ENCODE measurements around the gene SYTL2.

Gene SYTL2

DNA sequence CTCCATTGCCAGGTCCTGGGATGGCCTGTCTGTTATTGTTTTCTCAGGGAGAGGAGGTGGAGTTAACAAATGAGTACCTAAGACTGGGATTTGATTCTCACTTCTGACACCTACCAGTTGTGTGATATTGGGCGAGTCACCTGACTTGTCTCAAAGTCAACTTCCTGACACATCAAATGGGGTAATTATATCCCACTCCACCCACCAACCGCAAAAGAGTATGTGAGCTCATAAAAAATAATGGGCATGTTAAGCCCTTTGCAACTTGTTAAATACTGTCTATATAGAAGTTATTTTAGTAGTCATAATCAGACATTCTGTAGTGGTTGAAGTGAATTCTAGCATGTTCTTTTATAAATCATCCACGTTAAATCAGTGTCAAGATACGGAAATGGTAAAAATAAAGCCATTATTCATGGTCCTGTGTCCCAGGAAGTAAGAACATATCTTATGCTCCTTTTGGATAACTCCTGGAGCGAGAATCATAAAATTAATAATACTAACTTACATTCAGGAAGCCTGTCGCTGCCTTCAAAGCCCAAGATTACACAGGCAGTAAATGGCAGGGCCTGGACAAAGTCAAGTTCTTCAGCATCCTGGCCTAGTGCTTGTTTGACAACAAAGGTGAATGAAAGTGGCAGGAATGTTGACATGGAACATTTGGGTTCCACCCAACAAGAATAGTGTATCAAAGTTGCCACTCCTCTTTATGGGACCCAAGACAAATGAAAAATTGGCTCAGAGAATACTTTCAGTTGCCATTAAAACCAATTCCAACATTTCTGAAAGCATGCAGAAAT, 54.3 kb downstream of the SYTL2 start:
- no peak for DNase-seq

DNA sequence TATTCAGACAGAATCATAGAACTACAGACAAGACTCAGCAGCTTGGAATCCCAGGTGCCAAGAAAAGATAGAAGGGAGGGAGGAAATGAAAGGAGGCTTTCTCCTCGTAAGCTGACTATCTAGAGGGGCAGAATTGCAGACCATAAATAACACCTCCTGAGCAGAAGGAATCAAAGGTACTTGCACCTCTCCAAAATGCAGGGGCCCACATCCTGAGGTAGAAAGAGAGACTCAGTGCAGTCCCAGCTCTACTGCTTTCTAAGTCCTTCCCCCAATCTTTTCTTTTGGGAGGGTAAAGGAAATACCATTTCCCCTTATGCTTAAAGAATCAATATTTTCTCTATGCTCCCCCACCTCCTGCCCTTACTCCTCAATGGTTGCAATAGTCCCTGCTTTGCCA, 55.2 kb downstream of the SYTL2 start:
- DNase-seq = no peak

DNA sequence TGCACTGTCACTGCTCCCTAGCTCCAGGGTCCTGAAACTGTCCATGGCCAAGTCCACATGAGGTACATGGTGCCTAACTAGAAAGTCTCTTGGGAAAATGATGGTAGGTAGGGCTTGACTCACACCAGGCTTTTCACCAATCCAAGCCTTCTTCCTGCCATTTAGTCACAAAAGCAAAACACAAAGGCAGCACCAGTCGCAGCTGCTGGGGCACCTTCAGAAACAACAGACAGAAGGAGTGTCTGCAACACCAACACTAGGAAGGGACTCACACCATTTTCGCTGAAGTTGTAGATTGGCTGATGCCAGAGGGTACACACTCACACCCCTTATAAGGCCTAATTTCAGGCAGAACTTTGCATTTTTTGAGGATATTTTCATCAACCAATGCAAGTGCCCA, 55.7 kb downstream of the SYTL2 start:
- no peak for DNase-seq

DNA sequence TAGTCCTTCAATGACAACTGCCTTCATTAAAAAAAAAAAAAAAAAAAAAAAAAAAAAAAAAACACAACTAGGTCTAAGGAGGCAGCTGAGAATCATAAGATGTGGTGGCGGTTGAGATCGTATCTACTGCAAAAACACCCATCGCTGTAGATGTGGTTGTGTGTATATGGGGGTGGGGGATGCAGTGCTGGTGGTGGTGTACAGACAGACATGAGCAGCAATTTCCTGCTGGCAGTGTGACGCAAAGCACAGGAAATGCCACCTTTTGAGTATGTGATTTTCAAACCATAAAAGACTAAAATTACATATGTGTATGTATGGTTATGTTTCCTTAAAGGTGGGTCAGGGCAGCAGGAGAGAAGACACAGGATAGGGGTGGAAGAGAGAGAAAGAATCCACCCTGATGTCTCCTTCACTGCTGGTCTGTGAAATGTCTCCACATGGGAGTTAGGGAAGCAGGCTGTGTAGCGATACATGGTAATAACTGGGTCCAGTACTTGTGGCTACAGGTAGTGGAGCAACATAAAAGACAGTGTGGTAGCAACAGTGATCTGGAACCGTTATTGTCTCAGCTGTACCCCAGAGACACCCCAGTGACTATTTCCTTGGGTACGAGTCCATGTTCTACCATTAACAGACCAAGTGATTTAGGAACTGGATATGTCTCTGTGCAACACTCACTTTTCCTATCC, 57.9 kb downstream of the SYTL2 start:
- peak; percentile 93 for DNase-seq

DNA sequence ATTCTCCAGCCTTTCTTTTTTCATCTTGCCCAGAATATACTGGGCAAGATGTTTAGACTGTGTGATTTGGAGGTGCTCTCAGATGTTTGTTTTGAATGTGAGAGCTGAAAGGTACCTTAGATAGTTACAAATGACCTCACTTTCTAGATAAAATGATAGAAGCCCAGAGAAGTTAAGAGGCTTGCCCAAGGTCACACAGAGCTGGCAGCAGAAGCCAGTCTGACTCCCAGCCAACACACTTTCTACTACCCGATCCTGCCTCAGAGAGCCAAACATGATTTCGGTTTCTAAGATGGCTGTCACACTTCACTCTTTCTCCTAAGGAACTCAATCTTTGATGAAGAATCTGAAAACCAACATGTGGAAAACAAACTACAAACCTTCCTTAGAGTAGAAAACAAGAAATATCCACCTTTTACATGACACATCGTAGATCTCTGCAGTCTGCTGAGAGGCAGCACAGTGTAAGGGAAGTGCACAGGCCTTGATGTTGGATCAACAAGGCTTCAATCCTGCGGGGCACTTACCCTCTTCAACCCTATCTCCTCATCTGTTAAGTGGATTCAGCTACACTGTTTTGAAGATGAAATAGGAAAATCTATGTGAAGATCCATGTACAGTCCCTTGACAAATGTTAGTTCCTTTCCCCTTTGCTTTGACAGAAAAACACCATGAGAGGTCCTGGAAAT, 58.6 kb downstream of the SYTL2 start:
- no peak for DNase-seq

DNA sequence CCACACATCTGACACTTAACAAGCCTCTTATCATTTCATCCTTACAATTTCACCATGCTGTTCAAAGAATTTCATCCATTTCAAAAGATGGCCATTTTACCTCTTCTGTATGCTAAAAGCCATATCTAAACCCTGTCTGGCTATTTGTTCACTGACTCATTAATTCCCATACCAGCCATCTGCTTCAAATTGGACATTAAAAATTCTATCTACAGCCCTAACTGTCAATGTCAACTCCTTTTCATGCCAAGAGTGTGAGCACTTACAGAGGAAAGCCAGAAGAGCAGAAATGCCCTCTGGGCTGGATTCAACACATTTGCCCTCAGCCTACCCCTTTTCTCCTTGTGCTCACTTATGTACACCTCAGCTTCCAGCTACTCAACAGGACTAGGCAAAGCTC, 59.2 kb downstream of the SYTL2 start:
- no peak for DNase-seq

DNA sequence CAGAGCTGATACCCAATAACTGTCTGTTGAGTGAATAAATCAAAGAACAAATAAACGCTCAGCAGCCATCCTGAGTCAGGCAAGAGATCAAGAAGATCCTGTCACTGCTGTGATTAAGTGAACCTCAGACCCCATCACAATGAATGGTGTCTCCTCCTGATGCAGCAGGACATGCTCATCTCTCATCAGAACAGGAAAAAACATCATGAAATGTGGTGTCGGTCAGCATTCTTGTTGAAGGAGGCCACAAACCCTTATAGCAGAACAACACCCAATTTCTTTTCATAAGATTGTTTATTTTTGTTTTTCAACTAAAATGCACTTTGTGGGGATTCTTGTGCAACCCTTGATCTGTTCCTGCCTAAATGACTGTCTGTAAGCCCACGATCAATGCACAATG, 60.3 kb downstream of the SYTL2 start:
- DNase-seq = no peak

DNA sequence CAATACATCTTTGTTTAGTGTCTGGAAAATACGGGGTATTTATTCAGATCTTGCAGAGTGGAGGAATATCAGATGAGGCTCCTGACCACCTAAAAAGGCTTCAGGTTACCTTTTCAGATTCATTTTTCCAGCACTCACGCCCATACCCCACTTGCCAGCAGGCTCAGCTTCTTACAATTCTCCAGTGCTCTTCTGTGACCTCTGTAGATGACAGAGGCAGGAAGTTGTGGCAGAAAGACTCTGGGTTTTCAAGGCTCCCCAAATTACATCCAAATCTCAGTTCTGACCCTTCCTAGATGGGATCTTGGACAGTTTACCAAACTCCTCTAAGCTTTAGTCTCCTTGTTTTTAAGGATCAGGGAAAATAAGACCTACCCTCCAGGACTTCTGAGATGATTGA, 61.1 kb downstream of the SYTL2 start:
- no peak for DNase-seq

DNA sequence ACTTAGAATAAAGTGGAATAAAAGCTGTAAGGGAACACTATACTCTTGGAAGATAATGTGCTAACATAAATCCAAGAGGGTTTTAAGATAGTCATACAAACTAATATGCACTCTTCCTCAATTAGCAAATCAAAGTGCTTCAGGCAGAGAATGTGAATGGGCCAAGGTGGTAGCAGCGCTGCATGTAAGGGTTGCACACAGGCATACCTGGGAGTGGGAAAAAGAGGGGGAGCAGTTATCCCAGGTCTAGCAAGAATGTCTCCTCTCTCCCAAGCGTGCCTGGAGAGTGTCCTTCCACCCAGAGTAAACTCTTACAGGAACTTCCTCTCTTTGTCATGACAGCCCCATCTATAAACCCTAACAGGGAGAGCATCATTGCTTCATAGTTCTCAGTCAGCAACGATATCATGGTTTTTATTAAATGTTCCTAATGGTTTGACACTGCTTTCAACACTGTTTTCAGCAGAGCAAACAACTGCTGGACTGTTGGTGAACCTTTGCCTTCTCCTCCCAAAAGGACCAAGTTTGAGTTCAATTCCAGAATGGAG, 61.6 kb downstream of the SYTL2 start:
- DNase-seq = no peak

DNA sequence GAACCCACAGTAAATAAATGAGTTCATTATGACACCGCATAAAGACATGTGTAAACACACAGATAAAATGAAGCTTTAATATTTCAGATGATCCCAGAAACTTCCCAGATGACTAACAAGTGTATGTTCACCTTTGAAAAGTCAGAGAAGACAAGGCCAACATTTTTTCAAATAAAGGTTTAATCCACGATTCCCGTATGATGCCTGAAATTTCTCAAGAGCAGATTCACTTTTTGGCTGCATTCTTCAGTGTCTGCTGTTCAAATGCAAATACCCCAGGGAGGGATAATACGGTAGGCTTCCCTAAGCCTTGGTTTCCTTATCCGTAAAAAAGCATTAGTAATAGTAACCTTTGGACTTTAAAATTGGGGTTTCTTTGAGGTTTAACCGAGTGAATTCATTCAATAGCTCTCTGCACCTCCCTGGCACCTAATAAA, 62.5 kb downstream of the SYTL2 start:
- DNase-seq = no peak

DNA sequence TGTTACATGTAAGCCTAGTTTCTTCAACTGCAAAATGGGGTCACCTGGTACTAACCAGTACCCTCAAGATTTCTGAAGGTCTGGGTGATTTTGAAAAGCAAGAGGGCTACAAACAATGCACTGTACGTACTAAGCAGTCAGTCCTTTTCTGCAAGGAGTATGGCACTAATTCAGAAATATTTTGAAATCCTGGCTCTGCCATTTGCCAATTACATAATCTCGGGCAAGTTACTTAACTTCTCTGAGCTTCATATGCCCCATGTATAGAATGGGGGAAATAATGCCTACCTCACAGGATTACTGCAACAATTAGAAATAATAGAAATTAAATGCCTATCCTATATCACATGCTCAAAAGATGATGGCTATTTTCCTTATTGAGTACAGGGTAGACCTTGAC, 64.3 kb downstream of the SYTL2 start:
- DNase-seq = no peak

DNA sequence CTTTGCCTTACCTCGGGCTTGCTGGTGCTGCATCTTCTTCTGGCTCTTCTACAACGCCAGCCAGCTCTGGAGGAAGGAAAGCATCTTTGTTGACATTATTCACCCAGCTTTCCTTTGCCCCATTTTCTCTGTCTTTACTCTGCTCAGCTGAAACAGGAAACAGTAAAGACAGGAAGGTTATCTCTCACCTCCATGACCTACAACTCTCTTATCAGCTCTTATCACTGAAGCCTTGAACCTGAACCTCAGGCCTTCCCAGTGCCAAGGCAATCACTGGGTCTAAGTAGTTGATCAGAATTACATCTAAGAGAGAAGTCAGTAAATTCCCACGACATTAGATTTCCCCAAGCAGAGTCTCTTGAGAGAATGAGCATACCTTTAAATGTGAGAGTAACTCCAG, 65.3 kb downstream of the SYTL2 start:
- DNase-seq = no peak

DNA sequence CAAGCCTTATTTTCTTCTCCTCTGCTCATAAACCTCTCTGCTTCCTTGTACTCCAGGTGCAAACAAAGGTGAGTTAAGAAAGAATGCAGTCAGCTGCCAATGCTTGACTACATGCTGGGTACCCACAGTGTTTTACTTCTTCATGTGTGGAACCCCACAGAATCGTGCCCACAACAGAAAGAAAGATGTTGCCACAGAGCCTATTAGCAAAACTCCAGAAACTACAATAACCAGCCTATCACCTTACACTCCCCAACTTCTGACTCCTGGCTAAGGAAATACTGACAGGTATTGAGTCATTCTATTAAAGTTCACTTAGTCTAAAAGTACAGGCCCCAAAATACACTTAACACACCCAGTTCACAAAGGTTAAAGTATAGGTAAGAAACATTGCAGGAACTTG, 68.1 kb downstream of the SYTL2 start:
- no peak for DNase-seq

DNA sequence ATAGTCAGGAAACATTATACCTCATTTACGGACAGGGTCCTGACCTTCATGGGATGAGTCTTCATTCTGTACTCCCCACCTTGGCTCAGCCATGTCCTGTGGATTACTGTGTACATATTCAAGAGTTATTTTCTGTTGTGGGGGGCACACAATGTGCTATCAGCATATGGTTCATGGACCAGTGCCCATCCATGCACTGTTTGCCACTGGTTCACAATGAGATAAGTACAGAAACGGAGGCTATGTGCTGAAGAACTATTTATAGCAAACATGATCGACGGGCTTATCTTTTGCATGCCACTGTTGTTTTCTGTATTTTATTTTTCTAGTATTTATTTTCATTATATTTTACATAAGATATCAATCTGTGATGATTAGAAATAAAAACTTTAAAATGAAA, 68.6 kb downstream of the SYTL2 start:
- DNase-seq = no peak

DNA sequence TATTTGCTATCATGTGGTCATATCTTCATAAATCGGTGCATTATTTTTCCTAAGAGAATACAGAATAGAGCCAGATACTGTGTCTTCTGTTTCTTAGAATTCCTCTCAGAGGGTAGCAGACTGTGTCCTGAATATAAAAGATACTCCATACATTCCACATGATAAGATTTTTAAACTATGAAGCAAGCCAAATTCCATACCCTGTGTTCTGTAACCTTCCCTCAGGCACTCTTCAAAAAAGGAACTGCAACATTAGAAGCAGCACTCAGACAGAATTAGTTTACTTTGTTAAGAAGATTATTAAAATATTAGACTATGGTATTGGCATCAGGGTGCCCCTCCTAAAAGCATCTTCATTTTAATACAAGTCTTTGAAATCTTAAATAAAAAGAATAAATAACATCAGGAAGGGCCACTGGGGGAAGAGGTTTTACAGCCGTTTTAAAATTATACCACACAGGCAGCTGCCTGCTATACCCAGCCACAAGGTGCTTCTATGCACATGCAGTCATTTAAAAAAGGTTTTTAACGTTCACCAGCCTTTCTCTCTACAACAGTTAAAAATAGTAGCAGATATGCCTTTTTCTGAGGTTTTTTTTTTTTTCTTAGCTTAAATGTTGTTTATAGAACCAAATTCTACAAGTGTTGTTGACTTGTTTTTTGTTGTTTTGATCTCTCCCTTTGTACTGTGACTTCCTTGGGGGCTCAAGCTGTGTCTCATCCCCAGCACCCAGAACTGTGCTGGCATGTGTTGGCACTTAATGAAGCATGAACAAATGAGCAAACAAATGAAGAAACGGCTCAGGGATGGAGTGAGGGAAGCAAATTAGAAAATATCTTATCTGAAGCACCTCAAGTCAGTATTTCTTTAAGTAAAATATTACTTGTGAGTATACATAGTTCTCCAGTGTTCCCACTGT, 70.2 kb downstream of the SYTL2 start:
- no peak for DNase-seq

DNA sequence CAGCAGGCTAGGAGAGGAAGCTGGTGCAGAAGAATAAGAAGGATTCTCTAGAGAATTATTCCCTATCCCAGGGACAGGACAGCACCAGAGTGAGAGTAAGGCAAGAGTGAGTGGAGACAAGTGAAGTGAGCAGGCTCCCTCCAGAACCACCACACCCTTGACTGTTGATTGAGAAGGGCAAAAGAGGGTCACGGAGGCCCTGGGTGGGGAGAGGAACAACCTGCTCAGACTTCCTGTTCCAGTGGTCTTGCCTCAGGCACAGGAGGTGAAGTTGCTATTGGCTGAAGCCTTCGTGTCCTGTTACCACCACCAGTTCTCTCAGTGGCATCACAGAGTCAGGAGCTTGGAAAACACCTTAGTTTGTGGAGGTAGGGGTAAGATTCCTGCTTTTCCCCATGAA, 73.2 kb downstream of the SYTL2 start:
- DNase-seq = peak; percentile 67

DNA sequence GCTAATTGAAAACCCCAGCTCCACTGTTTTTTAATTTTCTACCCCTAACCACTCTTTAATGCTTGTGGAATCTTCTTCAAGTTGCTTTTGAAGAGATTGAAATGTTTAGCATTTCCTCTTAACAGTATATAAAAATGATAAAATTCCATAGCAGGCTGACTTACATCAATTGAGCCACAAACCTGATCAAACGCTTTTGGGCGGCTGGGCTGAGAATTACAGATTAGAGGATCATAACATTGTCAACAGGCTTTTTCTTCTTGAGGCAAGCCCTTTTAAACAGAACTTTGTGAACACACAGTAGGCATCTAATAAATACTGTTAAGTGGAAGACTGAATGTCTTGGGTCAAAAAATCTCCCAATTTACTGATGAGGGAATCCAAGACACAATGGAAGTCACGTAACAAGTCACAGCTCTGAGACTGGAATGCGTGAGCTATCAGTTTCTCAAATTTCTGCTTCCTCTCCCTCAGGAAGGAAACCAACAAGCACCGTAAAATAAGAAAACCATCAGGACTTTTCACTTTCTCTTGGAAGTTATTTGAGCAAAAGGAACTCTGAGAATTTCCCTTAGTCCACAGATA, 75.0 kb downstream of the SYTL2 start:
- no peak for DNase-seq

DNA sequence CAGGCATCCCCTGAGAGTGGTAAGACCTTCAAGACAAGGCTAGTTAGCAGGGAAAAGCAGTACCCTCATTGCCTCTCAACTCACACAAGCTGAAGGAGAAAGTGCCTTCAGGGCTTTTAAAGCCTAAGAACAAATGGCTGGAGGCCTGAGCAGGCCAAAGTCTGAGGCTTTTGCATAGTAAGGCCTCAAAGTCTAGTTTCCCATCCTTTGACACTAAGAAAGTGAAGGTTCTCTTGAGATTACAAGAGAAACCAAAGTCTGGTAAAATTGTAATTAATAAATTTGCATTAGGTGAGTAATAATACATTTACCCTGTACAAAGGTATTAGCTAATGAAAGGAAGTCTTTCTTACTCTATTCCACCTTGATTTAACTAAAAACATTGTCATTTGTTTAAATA, 78.0 kb downstream of the SYTL2 start:
- DNase-seq = no peak

DNA sequence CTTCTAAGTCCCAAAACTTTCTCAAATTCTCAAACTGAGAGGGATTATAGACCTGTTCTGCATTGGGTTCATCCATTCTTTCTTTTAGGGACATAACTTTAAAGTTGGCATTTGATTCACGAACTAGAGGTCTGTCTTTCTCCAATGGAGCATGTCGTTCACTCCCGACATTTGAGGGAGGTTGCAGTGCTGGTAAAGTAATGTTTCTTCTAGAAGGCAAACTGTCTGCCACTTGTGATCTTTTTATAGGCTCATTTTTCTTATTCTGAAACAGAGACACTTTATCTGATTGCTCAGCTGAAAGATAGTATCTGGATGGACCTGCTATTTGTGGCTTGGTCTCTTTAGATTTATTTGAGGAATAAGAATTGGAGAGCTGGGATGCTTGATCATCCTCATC, 84.6 kb downstream of the SYTL2 start:
- DNase-seq = no peak

DNA sequence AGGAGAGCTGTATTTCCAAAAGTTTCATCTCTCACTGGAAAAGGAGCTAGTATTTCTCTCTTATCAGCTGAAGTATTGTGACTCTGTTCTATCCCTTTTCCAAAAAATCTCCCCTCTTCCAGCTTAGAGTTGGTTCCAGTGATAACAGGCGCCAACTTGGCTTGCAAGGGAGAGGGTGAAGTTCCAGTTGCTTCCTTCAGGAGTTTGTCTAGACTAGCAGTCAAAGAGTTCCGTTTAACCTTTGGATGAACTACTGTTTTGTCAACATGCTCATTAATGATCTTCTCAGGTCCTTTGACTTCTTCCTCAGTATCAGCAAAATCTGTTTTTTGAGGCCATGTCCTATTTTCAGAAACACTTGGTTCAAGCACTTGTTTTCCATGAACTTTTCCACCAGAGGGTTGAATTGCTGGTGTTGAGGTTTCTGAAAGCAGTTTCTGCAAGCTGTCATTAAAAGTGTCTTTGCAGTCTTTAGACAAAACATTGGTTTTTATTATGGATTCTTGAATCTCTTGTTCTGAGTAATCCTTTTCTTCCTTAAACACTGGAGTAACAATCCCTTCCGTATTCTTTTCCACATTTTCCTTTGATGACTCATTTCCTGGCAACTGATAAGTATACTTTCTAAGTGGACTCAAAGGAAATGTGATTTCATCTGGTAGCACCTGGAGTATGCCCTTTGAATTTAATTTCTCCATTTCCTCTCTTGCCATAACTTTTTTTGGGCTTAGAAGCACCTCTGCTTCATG, 85.3 kb downstream of the SYTL2 start:
- no peak for DNase-seq

DNA sequence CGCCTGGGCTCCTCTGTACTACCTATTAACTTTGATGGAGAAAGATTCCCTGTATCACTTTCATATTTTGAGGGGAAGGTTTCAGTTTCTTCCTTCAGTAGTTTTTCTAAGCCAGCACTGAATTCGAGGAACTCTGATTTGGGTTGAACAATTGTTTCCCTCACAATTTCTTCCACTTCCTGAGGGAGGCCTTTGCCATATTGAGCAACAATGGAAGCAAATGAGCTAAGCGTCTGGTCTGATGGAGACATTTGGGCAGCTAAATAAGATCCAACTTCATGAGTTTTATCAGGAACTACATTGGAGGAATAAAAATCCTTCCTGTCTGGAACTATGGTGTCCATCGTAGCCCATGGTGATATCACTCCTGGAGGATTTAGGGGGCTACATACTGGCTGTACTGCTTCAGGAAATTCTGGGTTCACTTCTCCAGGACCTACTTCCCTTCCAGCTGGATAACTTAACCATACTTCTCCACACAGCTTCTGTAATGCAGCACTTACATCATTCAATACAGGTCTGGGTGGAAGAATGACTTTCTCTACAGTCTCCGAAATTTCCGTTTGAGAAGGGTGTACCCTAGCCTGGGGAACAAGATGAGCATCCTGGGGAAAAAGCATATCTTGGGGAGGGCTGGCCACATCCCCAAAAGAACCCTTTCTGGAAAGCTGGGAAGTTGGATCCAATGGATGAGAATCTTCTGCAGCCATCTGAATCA, 86.0 kb downstream of the SYTL2 start:
- no peak for DNase-seq
